ENCODE results near the gene ACTR1A. TPM values are rescaled to one million over a fixed set of nuclear protein-coding genes. Genes with fewer than 3 reads are reported as not detected.
A peak's percentile ranks its signal among the peaks of the same experiment; 100 is the strongest.

ACTR1A gene
- total and polyA plus RNA-seq, 9 of the 15 experiments (the other 6 are each of a cell fraction or from before 2014, with no cell fraction given), result 36.3 to 77.2 (median 49.6) TPM

GRCh38 chr10:102449321-102450123, 53.0 kb downstream of the ACTR1A start (continued):
- no peak for TF ChIP-seq ARID4B (CRISPR knock-in tag; IDR thresholded peaks at IDR 0.05)
- TF ChIP-seq BCLAF1 (IDR thresholded peaks at IDR 0.05; ENCODE audit: borderline replicate concordance in 1 of 2, control insufficient read depth in 1 of 2, low read depth in 2 of 2, low read length in 1 of 2), result no peak
- TF ChIP-seq FOXP1 (CRISPR knock-in tag; IDR thresholded peaks at IDR 0.05), result 0 out of 2 replicates have a peak, but pooled peaks have one; percentile 15
- TF ChIP-seq POLR2AphosphoS5 (IDR thresholded peaks at IDR 0.05; ENCODE audit: control insufficient read depth, insufficient read depth, low read depth, low read length), result peak; percentile 21
- no peak for TF ChIP-seq MEF2D (tag; conservative IDR thresholded peaks at IDR 0.05; ENCODE audit: low read depth)
- TF ChIP-seq SAP30 (IDR thresholded peaks at IDR 0.05; ENCODE audit: borderline replicate concordance, insufficient read depth, low read depth, low read length, poor library complexity, severe bottlenecking), result no peak
- peak; percentile 49 for TF ChIP-seq POLR2B (IDR thresholded peaks at IDR 0.05; ENCODE audit: low read depth, partially characterized antibody)
- TF ChIP-seq ZNF239 (CRISPR knock-in tag; IDR thresholded peaks at IDR 0.05), result no peak
- TF ChIP-seq HDAC8 (tag; IDR thresholded peaks at IDR 0.05), result no peak
- no peak for TF ChIP-seq SOX6 (IDR thresholded peaks at IDR 0.05)
- TF ChIP-seq, protein P1, sequence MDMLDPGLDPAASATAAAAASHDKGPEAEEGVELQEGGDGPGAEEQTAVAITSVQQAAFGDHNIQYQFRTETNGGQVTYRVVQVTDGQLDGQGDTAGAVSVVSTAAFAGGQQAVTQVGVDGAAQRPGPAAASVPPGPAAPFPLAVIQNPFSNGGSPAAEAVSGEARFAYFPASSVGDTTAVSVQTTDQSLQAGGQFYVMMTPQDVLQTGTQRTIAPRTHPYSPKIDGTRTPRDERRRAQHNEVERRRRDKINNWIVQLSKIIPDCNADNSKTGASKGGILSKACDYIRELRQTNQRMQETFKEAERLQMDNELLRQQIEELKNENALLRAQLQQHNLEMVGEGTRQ (CRISPR knock-in tag; IDR thresholded peaks at IDR 0.05), result 0 out of 2 replicates have a peak, but pooled peaks have one; percentile 24
- TF ChIP-seq FOXK2 (conservative IDR thresholded peaks at IDR 0.05 in 1 of 2, IDR thresholded peaks at IDR 0.05 in 1 of 2; ENCODE audit: low read depth in 2 of 2), result peak in 1 of 2 experiments; percentile 47; a peak in 1 of 4 replicates
- no peak for TF ChIP-seq ZNF224 (CRISPR knock-in tag; IDR thresholded peaks at IDR 0.05)
- no peak for TF ChIP-seq NONO (IDR thresholded peaks at IDR 0.05; ENCODE audit: low read depth in 2 of 2, low read length in 1 of 2)
- no peak for TF ChIP-seq SMAD3 (CRISPR knock-in tag; conservative IDR thresholded peaks at IDR 0.05)
- no peak for TF ChIP-seq ZNF184 (CRISPR knock-in tag; IDR thresholded peaks at IDR 0.05)
- TF ChIP-seq ZFP30 (CRISPR knock-in tag; IDR thresholded peaks at IDR 0.05; ENCODE audit: borderline replicate concordance), result no peak
- no peak for TF ChIP-seq LEF1 (IDR thresholded peaks at IDR 0.05)
